K562 (cell line): Measurements from ENCODE around the gene MAP7D1. TPM values are rescaled to one million over a fixed set of nuclear protein-coding genes. Genes with fewer than 3 reads are reported as not detected.

Experiments
- ATF1 ChIP-seq, 2 experiments: fragments of 450-650 bp in 1 of 2; IDR thresholded peaks; 2 replicates each; pipeline ENCODE4 v1.6.1; 2016; ENCODE audit warnings: missing compliant biosample characterization in 1 of 2, missing genetic modification characterization in 1 of 2
- BCOR ChIP-seq: fragments of 450-650 bp; IDR thresholded peaks from 2 replicates; pipeline ENCODE4 v1.6.1; 2016
- COPS2 ChIP-seq: fragments of 450-650 bp; conservative IDR thresholded peaks from 2 replicates; pipeline ENCODE4 v1.6.1; 2016; ENCODE audit warnings: mild to moderate bottlenecking, moderate library complexity
- ESRRA ChIP-seq: fragments of 450-650 bp; IDR thresholded peaks from 2 replicates; pipeline ENCODE4 v1.6.1; 2014; ENCODE audit warnings: low read depth, mild to moderate bottlenecking, moderate library complexity, borderline replicate concordance
- HNRNPLL ChIP-seq: fragments of 200-400 bp; formaldehyde crosslinking; IDR thresholded peaks from 2 replicates; pipeline ENCODE4 v1.6.1; 2017; ENCODE audit warnings: low read length, low read depth, mild to moderate bottlenecking; ENCODE audit not compliant: poor library complexity, severe bottlenecking
- LARP7 ChIP-seq: fragments of 450-650 bp; IDR thresholded peaks from 2 replicates; pipeline ENCODE4 v1.6.1; 2016
- NBN ChIP-seq: fragments of 450-650 bp; IDR thresholded peaks from 2 replicates; pipeline ENCODE4 v1.6.1; 2016; ENCODE audit warnings: low read depth, mild to moderate bottlenecking
- NELFE ChIP-seq: IDR thresholded peaks from 2 replicates; pipeline ENCODE4 v1.6.1; 2011; ENCODE audit warnings: mild to moderate bottlenecking; ENCODE audit not compliant: insufficient read depth, insufficient read length
- NFIC ChIP-seq: fragments of 450-650 bp; IDR thresholded peaks from 2 replicates; pipeline ENCODE4 v1.6.1; 2017; ENCODE audit warnings: mild to moderate bottlenecking, inconsistent platforms
- NFRKB ChIP-seq: fragments of 450-650 bp; IDR thresholded peaks from 2 replicates; pipeline ENCODE4 v1.6.1; 2016; ENCODE audit warnings: low read depth
- NONO ChIP-seq, 2 experiments: fragments of 200-400 bp in 1 of 2; fragments of 450-650 bp in 1 of 2; formaldehyde crosslinking in 1 of 2; IDR thresholded peaks; 2 replicates each; pipeline ENCODE4 v1.6.1; 2017; ENCODE audit warnings: low read depth in 2 of 2, mild to moderate bottlenecking in 2 of 2, moderate library complexity in 2 of 2, low read length in 1 of 2
- PATZ1 ChIP-seq: fragments of 250-450 bp; sonication (Bioruptor Pico); IDR thresholded peaks from 2 replicates; pipeline ENCODE4 v1.5.0; 2020; ENCODE audit warnings: mild to moderate bottlenecking, borderline replicate concordance
- RBM15 ChIP-seq: fragments of 200-400 bp; formaldehyde crosslinking; IDR thresholded peaks from 2 replicates; pipeline ENCODE4 v1.6.1; 2018; ENCODE audit warnings: mild to moderate bottlenecking, low read length, moderate library complexity; ENCODE audit not compliant: insufficient read depth
- SAFB ChIP-seq: fragments of 200-400 bp; formaldehyde crosslinking; IDR thresholded peaks from 2 replicates; pipeline ENCODE4 v1.6.1; 2017; ENCODE audit warnings: low read depth, low read length, borderline replicate concordance
- SRF ChIP-seq, 2 experiments: fragments of 250-450, 450-650 bp in 1 of 2; sonication (Bioruptor Pico) in 1 of 2; sonication (generic) in 1 of 2; formaldehyde crosslinking; IDR thresholded peaks; 2 replicates each; pipeline versions ENCODE4 v1.5.0 to v1.5.1; 2020 to 2022; ENCODE audit warnings: mild to moderate bottlenecking in 1 of 2, missing genetic modification reagents in 1 of 2
- TAF7 ChIP-seq: fragments of 450-650 bp; IDR thresholded peaks from 2 replicates; pipeline ENCODE4 v1.6.1; 2016; ENCODE audit warnings: missing genetic modification characterization, missing compliant biosample characterization
- TRIM28 ChIP-seq: fragments of 450-650 bp; IDR thresholded peaks from 2 replicates; pipeline ENCODE4 v1.6.1; 2017
- ZBTB17 ChIP-seq: fragments of 450-650 bp; formaldehyde crosslinking; IDR thresholded peaks from 2 replicates; pipeline ENCODE4 v1.4.0; 2020; ENCODE audit warnings: mild to moderate bottlenecking
- ZFX ChIP-seq: sonication (generic); formaldehyde crosslinking; IDR thresholded peaks from 2 replicates; pipeline ENCODE4 v1.8.0; 2022; ENCODE audit warnings: mild to moderate bottlenecking, missing genetic modification reagents, moderate library complexity
- ZNF311 ChIP-seq: fragments of 250-450 bp; sonication (Bioruptor Pico); IDR thresholded peaks from 2 replicates; pipeline ENCODE4 v1.4.0; 2020; ENCODE audit warnings: mild to moderate bottlenecking, moderate library complexity
- ZNF512 ChIP-seq: IDR thresholded peaks from 2 replicates; pipeline ENCODE4 v1.6.1; 2016; ENCODE audit warnings: missing genetic modification characterization, missing compliant biosample characterization
- polyA plus RNA-seq, 8 experiments: library from polyadenylated mRNA; depleted of rRNA in 4 of 8; stranded (reverse) in 5 of 8; unstranded in 3 of 8; fragments of >200 nt; fragmentation: Nextera tagmentation in 2 of 8; fragmentation: Illumina TruSeq in 1 of 8; extraction: Ambion mirVana in 2 of 8; extraction: Trizol in 1 of 8; gene quantifications; 2 replicates each; pipeline versions ENCODE4 v1.2.1 to v1.2.3, GENCODE V29; 2011 to 2014; ENCODE audit warnings: inconsistent platforms in 1 of 8, missing spikeins in 1 of 8
- total RNA-seq, 7 experiments: library from RNA; depleted of rRNA in 6 of 7; stranded (reverse); fragments of >200 nt in 6 of 7; fragmentation: Illumina TruSeq in 2 of 7; extraction: Trizol in 2 of 7; gene quantifications; 2 replicates each; pipeline versions ENCODE4 v1.2.1 to v1.2.3, GENCODE V29; 2011 to 2021; ENCODE audit warnings: low replicate concordance in 1 of 7
- TF ChIP-seq, protein P1 (sequence below), 2 experiments: IDR thresholded peaks in 1 of 2; conservative IDR thresholded peaks in 1 of 2; 2 replicates each; pipeline ENCODE4 v1.6.1; 2016; ENCODE audit warnings: low read depth in 2 of 2, mild to moderate bottlenecking in 1 of 2, missing compliant biosample characterization in 1 of 2, missing genetic modification characterization in 1 of 2, moderate library complexity in 1 of 2
- TF ChIP-seq, protein P2 (sequence below): sonication (generic); formaldehyde crosslinking; IDR thresholded peaks from 2 replicates; pipeline ENCODE4 v1.8.1; 2022; ENCODE audit warnings: missing genetic modification reagents

The MAP7D1 gene
- total and polyA plus RNA-seq, 9 of the 15 experiments (the other 6 are each of a cell fraction or from before 2014, with no cell fraction given): 3.6 to 108 (median 34.5) TPM

DNA sequence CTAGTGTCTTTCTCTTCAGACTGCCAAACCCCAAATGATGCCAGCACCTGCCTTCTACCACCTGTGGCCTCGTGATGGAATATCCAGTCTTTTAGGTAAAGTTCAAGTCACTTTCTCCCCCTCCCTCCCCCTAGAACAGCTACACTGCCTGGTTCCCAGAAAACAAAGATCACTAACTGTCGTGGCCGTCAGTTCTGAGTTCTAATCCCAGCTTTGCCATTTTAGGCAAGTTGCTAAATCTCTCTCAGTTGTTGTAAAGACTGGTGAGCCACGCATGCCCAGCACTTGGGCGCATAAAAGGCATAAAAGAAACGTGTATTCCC, 6.0 kb upstream of the MAP7D1 start (continued):
- TF ChIP-seq ZNF512 (tag) (no peak), COPS2 (no peak), ATF1 (CRISPR knock-in tag; IDR thresholded peaks at IDR 0.05) (no peak), ATF1 (tag; IDR thresholded peaks at IDR 0.05) (no peak), ESRRA (no peak), NONO (IDR thresholded peaks at IDR 0.05; ENCODE audit: low read depth in 2 of 2, low read length in 1 of 2) (no peak), ZNF311 (no peak), PATZ1 (no peak), TRIM28 (no peak), RBM15 (no peak), LARP7 (no peak), NBN (0 out of 2 replicates have a peak, but pooled peaks have one; percentile 13), SAFB (no peak), ZFX (CRISPR knock-in tag) (no peak), TAF7 (tag) (peak; percentile 30; the same call in 1 of the 2 replicates), NFIC (no peak), NELFE (no peak), HNRNPLL (no peak), ZBTB17 (no peak), BCOR (peak; percentile 49; the same call in 1 of the 2 replicates), SRF (CRISPR knock-in tag; IDR thresholded peaks at IDR 0.05) (peak; percentile 3 to 57; a peak in 1 of 4 replicates), NFRKB (peak; percentile 35; the same call in 1 of the 2 replicates)
- TF ChIP-seq, protein P1, sequence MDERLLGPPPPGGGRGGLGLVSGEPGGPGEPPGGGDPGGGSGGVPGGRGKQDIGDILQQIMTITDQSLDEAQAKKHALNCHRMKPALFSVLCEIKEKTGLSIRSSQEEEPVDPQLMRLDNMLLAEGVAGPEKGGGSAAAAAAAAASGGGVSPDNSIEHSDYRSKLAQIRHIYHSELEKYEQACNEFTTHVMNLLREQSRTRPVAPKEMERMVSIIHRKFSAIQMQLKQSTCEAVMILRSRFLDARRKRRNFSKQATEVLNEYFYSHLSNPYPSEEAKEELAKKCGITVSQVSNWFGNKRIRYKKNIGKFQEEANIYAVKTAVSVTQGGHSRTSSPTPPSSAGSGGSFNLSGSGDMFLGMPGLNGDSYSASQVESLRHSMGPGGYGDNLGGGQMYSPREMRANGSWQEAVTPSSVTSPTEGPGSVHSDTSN (CRISPR knock-in tag; IDR thresholded peaks at IDR 0.05; ENCODE audit: low read depth): no peak
- TF ChIP-seq, protein P1 (tag; conservative IDR thresholded peaks at IDR 0.05; ENCODE audit: low read depth): no peak
- TF ChIP-seq, protein P2, sequence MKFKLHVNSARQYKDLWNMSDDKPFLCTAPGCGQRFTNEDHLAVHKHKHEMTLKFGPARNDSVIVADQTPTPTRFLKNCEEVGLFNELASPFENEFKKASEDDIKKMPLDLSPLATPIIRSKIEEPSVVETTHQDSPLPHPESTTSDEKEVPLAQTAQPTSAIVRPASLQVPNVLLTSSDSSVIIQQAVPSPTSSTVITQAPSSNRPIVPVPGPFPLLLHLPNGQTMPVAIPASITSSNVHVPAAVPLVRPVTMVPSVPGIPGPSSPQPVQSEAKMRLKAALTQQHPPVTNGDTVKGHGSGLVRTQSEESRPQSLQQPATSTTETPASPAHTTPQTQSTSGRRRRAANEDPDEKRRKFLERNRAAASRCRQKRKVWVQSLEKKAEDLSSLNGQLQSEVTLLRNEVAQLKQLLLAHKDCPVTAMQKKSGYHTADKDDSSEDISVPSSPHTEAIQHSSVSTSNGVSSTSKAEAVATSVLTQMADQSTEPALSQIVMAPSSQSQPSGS (CRISPR knock-in tag): no peak
